GM06990 (cell line): ENCODE data around the gene PON3.

Experiments
- DNase-seq: peaks from one replicate; pipeline ENCODE4 v3.0.0-alpha.2; 2011; ENCODE audit not compliant: insufficient read length; ENCODE audit errors: extremely low read depth
- H3K27me3 ChIP-seq: replicated peaks from 2 replicates; pipeline ENCODE4 v1.6.0; 2011; ENCODE audit warnings: low read length; ENCODE audit not compliant: control insufficient read depth, insufficient read depth
- H3K36me3 ChIP-seq: 2 replicates; pipeline ENCODE4 v1.5.1; 2011; ENCODE audit warnings: low read length; ENCODE audit not compliant: control insufficient read depth, insufficient read depth
- H3K4me3 ChIP-seq: replicated peaks from 2 replicates; pipeline ENCODE4 v1.5.1; 2011; ENCODE audit warnings: low read depth, mild to moderate bottlenecking, control low read depth, low read length
- CTCF ChIP-seq: IDR thresholded peaks from 2 replicates; pipeline ENCODE4 v1.5.1; 2011; ENCODE audit warnings: low read length, control low read depth, mild to moderate bottlenecking, inconsistent platforms; ENCODE audit not compliant: insufficient read depth, poor library complexity, severe bottlenecking

Gene PON3

GRCh38 chr7:95430864-95431263, 34.7 kb upstream of the PON3 start:
- DNase-seq, result no peak
- Histone ChIP-seq H3K4me3 (no peak overlapping the region), H3K27me3 (no peaks in the 10 kb centered on the region), H3K36me3 (no peaks in the 10 kb centered on the region)
- TF ChIP-seq CTCF, result no peak

- H3K27me3 ChIP-seq, result no peaks in the 10 kb centered on the region
- no peak for DNase-seq
- no peaks in the 10 kb centered on the region for H3K36me3 ChIP-seq
- no peak overlapping the region for H3K4me3 ChIP-seq
- TF ChIP-seq CTCF, result no peak
Observed at GRCh38 chr7:95429241-95429990, 33.2 kb upstream of the PON3 start.

GRCh38 chr7:95427914-95428516, 31.8 kb upstream of the PON3 start:
- no peaks in the 10 kb centered on the region for H3K36me3 ChIP-seq
- H3K27me3 ChIP-seq, result no peaks in the 10 kb centered on the region
- DNase-seq, result no peak
- TF ChIP-seq CTCF, result no peak
- no peak overlapping the region for H3K4me3 ChIP-seq

- DNase-seq, result no peak
- Histone ChIP-seq H3K4me3 (no peak overlapping the region), H3K27me3 (no peaks in the 10 kb centered on the region), H3K36me3 (no peaks in the 10 kb centered on the region)
- TF ChIP-seq CTCF, result no peak
Observed at GRCh38 chr7:95427166-95427565, 31.0 kb upstream of the PON3 start.

- Histone ChIP-seq H3K27me3 (no peaks in the 10 kb centered on the region), H3K4me3 (no peak overlapping the region), H3K36me3 (no peaks in the 10 kb centered on the region)
- DNase-seq, result no peak
- TF ChIP-seq CTCF, result no peak
Observed at GRCh38 chr7:95425694-95426093, 29.5 kb upstream of the PON3 start.
